ENCODE measurements around the gene EPN2.

The EPN2 gene

DNA sequence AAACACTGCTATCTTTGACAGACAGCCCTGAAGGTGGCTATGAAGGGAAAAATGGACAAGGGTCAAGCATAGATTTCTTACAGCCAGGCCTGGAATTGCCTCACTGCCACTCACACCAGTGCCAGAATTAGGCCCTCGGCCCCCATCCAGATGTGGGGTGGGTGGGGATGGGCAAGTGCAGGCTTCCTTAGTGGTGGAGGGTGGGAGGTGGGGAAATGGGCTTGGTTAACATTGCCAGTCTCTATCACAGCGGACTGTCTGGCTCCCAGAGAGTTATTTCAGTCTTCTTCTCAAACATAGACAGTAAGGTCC lies 100.5 kb downstream of the EPN2 start:
- TF ChIP-seq CTCF (IDR thresholded peaks at IDR 0.05; ENCODE audit: low read depth, low read length, missing control alignments): no peak
- no peak overlapping the region for H3K4me3 ChIP-seq (replicated peaks; ENCODE audit: low read depth, low read length)
- no peak for DNase-seq (ENCODE audit: extremely low read depth, low read depth)

DNA sequence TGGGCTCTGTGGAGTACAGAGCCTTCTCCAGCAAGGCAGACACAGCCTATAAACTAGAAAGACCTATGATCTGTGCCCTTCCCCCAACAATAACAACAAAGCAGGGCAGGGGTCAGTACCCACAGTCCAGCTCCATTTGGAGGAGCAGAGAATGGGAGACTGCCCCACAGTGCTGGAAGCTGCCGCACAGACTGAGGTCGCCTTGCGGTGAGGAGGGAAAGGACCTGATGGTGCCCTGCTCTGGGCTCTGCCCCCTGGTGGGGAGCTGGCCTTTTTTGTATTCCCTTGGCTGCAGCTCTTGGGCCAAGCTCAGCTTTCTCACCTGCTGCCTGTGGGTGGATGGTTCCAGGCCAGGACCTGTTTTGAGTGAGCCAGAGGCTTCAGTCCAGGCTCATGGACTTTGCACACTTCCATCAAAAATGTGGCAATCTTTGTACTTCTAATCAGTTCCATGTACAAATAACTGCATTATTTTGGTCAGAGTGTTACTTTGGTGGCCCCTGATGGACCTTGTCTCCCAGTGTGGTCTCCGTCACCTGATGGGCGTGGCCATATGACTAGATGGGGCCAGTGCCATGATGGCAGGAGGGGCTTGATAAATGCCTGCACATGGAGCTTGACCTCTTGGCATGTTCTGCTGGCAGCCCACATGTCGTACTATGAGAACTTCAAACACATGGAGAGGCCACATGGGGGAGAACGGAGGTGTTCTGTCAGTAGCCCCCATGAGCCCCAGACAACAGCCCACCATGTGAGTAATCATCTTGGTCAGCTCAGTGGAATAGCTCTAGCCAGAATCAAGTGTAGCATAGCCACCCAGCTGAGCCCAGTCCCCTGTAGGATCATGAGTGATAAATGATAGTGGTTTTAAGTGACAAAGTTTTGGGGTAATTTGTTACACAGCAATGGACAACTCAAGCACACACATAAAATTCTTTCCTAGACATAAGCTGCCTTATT lies 101.1 kb downstream of the EPN2 start:
- DNase-seq (ENCODE audit: extremely low read depth, low read depth): no peak
- H3K4me3 ChIP-seq (replicated peaks; ENCODE audit: low read depth, low read length): no peak overlapping the region
- peak; percentile 61 for TF ChIP-seq CTCF (IDR thresholded peaks at IDR 0.05; ENCODE audit: low read depth, low read length, missing control alignments)

DNA sequence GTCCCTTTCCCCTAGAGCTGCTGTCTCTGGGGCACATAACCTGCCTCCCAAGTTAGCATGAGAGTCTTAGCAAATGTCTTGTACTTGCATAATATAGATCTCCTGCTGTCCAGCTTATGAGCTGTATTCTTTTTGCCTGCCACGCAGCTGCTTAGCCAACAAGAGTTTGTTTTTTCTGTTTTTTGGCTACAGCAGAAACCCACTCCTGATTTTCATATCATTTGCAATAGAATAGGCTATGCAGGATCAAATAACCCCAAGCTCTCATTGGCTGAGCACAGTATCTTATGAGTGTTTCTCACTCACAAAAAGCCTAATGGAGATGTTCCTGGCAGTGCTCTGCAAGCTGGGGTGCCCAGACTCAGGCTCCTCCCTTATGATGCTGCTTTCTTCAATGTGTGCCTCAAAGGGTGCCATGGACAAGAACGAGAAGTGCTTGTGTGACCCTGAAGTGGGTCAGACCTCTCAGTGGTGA lies 102.2 kb downstream of the EPN2 start:
- no peak overlapping the region for H3K4me3 ChIP-seq (replicated peaks; ENCODE audit: low read depth, low read length)
- no peak for DNase-seq (ENCODE audit: extremely low read depth, low read depth)
- no peak for TF ChIP-seq CTCF (IDR thresholded peaks at IDR 0.05; ENCODE audit: low read depth, low read length, missing control alignments)

DNA sequence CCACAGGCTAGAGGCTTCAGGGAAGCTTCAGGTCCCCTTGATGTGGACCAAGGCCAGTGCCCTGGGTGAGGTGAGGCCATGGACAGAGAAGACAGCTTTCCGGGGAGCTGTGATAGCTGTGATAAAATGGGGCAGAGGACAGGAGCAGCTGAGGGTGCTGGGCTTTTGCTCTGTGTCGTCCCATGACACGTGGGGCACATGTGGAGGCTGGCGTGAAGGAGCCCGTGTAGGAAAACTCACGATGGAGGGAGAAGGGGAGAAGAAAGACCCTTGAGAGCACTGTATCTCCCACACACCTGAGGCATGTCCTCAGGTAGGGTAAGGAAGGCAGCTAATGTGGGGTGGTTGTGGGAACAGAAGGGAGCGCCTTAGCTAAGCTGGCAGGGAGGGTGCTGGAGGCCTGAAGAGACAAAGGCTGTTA lies 104.1 kb downstream of the EPN2 start:
- no peak for TF ChIP-seq CTCF (IDR thresholded peaks at IDR 0.05; ENCODE audit: low read depth, low read length, missing control alignments)
- no peak for DNase-seq (ENCODE audit: extremely low read depth, low read depth)
- H3K4me3 ChIP-seq (replicated peaks; ENCODE audit: low read depth, low read length): no peak overlapping the region

DNA sequence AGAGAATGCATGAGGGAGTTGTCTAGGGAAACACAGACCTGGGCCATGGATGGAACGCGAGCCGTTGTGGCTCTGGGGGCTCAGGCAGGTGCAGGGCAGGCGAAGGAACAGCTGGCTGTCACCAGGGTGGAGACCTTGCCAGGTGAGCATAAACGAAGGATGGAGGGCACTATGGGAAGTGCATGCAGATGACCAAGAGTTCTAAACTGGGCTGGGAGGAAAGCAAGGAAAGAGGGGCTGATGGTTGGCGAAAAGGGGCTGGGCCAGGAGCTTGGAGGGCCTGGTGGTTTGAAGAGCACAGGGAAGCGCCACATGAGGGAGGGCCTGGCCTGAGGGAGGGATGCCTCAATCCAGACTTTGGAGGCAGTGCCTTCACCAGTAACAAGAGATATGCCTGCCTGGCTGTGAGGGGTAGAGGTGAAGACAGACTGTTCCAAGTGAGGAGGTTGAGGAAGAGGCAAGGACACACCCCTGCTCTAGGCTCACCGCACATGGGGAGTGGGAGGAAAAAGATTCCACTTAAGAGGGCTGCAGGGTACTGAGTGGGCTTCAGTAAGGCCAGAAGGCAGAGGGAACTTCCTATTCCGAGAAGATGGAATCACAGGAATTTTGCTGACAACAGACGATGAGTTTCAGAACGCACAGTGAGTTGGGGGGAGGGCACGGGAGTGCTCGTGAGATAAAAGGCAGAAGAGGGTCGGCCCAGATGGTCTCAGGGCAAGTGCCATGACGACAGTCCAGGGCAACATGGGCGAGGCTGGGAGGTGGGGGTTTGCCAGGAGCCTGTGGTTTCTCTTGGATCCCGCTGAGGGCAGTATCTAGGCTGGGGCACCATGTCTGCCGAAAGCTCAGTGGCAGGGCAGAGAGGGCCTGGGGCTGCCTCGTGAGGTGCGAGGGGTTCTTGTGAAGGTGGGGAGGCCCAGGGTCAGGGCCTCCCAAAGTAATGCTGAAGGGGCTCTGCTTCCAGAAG lies 104.8 kb downstream of the EPN2 start:
- DNase-seq (ENCODE audit: extremely low read depth, low read depth): no peak
- no peak overlapping the region for H3K4me3 ChIP-seq (replicated peaks; ENCODE audit: low read depth, low read length)
- TF ChIP-seq CTCF (IDR thresholded peaks at IDR 0.05; ENCODE audit: low read depth, low read length, missing control alignments): no peak

- no peak for TF ChIP-seq CTCF (IDR thresholded peaks at IDR 0.05; ENCODE audit: low read depth, low read length, missing control alignments)
- H3K4me3 ChIP-seq (replicated peaks; ENCODE audit: low read depth, low read length): no peak overlapping the region
- no peak for DNase-seq (ENCODE audit: extremely low read depth, low read depth)
These were observed 105.6 kb downstream of the EPN2 start for GRCh38 chr17:19342611-19343255.

All from HFF-Myc (cell line).